Measurements from ENCODE around the gene NR6A1. TPM values are rescaled to one million over a fixed set of nuclear protein-coding genes. Genes with fewer than 3 reads are reported as not detected.

NR6A1 gene
- total and polyA plus RNA-seq, 2 experiments from 2014 or later: 0.16 TPM; not detected in 1

DNA sequence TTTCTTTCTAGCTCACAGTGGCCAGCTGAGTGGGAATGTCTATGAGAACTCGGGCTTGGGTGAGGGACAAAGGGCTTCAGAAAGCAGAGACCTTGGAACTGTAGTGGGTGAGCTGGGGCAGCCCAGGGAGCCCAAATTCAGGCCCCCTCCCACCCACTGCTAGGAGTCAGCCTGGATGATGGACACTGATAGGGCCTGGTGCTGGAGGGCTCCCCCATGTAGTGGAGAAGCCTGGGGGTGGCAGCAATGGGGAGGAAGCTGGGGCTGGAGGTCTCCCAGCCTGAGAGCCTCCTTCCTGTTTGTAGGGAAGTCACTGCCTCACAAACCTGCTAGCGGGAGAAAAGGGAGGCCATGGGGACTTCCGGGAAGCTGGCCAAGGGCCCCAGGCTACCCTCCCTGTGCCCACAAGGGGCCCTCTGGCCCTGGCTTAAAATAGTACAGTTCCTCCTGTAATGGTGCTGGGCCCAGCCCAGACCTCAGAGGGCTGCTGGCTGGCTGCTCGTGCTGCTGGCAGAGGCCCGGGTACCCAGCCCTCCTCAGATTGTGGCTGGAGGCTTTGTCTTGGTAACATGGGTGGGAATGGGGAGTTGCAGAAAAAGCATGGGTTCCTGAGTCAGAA, 257.6 kb downstream of the NR6A1 start:
- no peak overlapping the region for H3K4me2 ChIP-seq (ENCODE audit: unreplicated experiment)
- H3K9me3 ChIP-seq (ENCODE audit: low read depth): no peaks in the 10 kb centered on the region
- no peak overlapping the region for H3K4me3 ChIP-seq
- H3K36me3 ChIP-seq (ENCODE audit: low read depth): no peaks in the 10 kb centered on the region
- DNase-seq: no peak
- 57 to 60% methylated on average over 5 of the region's 5 CpGs for WGBS, 2 experiments (ENCODE audit: low coverage in 1 of 2, low lambda C conversion rate in 2 of 2, missing lambda C conversion rate in 2 of 2)
- H3K9ac ChIP-seq: no peak overlapping the region
- H3K27me3 ChIP-seq (replicated peaks; ENCODE audit: insufficient read depth): peaks cover 13% of the 10 kb centered on the region
- H3K27ac ChIP-seq: no peak overlapping the region
- H3F3A ChIP-seq (ENCODE audit: insufficient read depth): no peaks in the 10 kb centered on the region
- no peaks in the 10 kb centered on the region for H4K20me1 ChIP-seq (ENCODE audit: insufficient read depth)
- no peaks in the 10 kb centered on the region for H3K4me1 ChIP-seq (ENCODE audit: insufficient read depth)
- H2AFZ ChIP-seq: no peak overlapping the region
- in situ Hi-C loops (cut with MboI): no loop called here
- no peaks in the 10 kb centered on the region for H3K79me2 ChIP-seq (ENCODE audit: insufficient read depth)
- TF ChIP-seq EZH2 (IDR thresholded peaks at IDR 0.05; ENCODE audit: insufficient read depth, poor library complexity, severe bottlenecking) (no peak), EZH2phosphoT487 (IDR thresholded peaks at IDR 0.05; ENCODE audit: insufficient read depth, low read depth) (no peak)
- H3K9me2 ChIP-seq (ENCODE audit: insufficient read depth): no peaks in the 10 kb centered on the region

- no peak overlapping the region for H3K27ac ChIP-seq
- no peaks in the 10 kb centered on the region for H3K79me2 ChIP-seq (ENCODE audit: insufficient read depth)
- no peaks in the 10 kb centered on the region for H3K9me2 ChIP-seq (ENCODE audit: insufficient read depth)
- no peak overlapping the region for H2AFZ ChIP-seq
- H3K27me3 ChIP-seq (replicated peaks; ENCODE audit: insufficient read depth): peaks cover 9% of the 10 kb centered on the region
- no peaks in the 10 kb centered on the region for H3K36me3 ChIP-seq (ENCODE audit: low read depth)
- H4K20me1 ChIP-seq (ENCODE audit: insufficient read depth): no peaks in the 10 kb centered on the region
- no peaks in the 10 kb centered on the region for H3K4me1 ChIP-seq (ENCODE audit: insufficient read depth)
- no peaks in the 10 kb centered on the region for H3F3A ChIP-seq (ENCODE audit: insufficient read depth)
- H3K4me2 ChIP-seq (ENCODE audit: unreplicated experiment): no peak overlapping the region
- in situ Hi-C loops (cut with MboI): no loop called here
- TF ChIP-seq EZH2phosphoT487 (IDR thresholded peaks at IDR 0.05; ENCODE audit: insufficient read depth, low read depth) (no peak), EZH2 (IDR thresholded peaks at IDR 0.05; ENCODE audit: insufficient read depth, poor library complexity, severe bottlenecking) (no peak)
- WGBS, 2 experiments (ENCODE audit: low coverage in 1 of 2, low lambda C conversion rate in 2 of 2, missing lambda C conversion rate in 2 of 2): 82 to 86% methylated on average over 9 of the region's 9 CpGs
- no peak overlapping the region for H3K9ac ChIP-seq
- H3K4me3 ChIP-seq: no peak overlapping the region
- no peak for DNase-seq
- no peaks in the 10 kb centered on the region for H3K9me3 ChIP-seq (ENCODE audit: low read depth)
Observed at GRCh38 chr9:124512806-124513204, 258.3 kb downstream of the NR6A1 start.

DNA sequence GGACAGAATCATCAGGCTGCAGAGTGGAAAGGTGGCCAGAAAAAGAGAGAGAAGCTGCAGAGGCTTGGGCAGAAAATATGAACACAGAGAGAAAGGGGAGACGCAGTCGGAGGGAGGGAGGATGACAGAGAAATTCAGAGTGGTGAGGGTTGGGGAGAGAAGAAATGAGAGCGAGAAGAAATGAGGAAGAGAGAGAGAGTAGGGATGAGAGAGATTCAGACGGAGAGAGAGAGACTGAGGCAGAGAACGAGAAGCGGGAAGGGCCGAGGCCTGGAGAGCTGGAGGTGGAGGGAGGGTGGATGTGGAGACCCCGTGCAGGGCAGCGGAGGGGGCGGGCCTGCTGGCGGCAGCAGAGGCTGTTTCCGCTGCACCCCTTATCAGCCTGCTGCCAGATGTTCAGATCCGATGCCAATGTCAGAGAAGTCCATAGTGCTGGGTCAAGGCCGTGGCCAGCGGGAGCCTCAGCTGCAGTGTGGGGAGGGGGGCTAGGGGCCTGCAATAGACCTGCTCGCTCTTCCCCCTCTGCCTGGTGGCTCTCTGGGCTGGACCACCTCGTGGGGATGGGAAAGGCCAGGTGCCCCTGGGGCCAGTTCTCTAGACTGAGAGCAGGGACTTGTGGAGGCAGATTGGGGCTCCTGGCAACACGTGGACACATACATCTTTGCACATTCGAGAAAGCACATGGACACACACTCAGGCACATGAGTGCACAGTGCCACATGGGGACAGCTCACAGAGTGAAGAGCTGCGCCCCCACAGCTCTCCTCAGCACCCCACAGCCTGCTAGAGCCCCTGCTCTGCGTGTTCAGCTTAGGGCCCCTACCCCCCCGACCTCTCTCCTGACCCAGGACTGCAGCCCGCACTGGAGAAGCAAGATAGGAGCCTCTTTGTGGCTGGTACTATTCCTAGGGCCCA, 259.0 kb downstream of the NR6A1 start:
- H3K79me2 ChIP-seq (ENCODE audit: insufficient read depth): no peaks in the 10 kb centered on the region
- H3K9me3 ChIP-seq (ENCODE audit: low read depth): no peaks in the 10 kb centered on the region
- 65 to 79% methylated on average over 19 to 23 of the region's 23 CpGs for WGBS, 2 experiments (ENCODE audit: low coverage in 1 of 2, low lambda C conversion rate in 2 of 2, missing lambda C conversion rate in 2 of 2)
- H3K36me3 ChIP-seq (ENCODE audit: low read depth): no peaks in the 10 kb centered on the region
- H3K27ac ChIP-seq: no peak overlapping the region
- no peak overlapping the region for H3K4me2 ChIP-seq (ENCODE audit: unreplicated experiment)
- H3K9me2 ChIP-seq (ENCODE audit: insufficient read depth): no peaks in the 10 kb centered on the region
- no peaks in the 10 kb centered on the region for H3F3A ChIP-seq (ENCODE audit: insufficient read depth)
- H4K20me1 ChIP-seq (ENCODE audit: insufficient read depth): no peaks in the 10 kb centered on the region
- no peak for DNase-seq
- TF ChIP-seq EZH2 (IDR thresholded peaks at IDR 0.05; ENCODE audit: insufficient read depth, poor library complexity, severe bottlenecking): no peak
- TF ChIP-seq EZH2phosphoT487 (IDR thresholded peaks at IDR 0.05; ENCODE audit: insufficient read depth, low read depth): no peak
- in situ Hi-C loops (cut with MboI): no loop called here
- H3K9ac ChIP-seq: no peak overlapping the region
- no peak overlapping the region for H3K4me3 ChIP-seq
- peaks cover 9% of the 10 kb centered on the region for H3K27me3 ChIP-seq (replicated peaks; ENCODE audit: insufficient read depth)
- no peaks in the 10 kb centered on the region for H3K4me1 ChIP-seq (ENCODE audit: insufficient read depth)
- no peak overlapping the region for H2AFZ ChIP-seq

GRCh38 chr9:124511426-124511840, 259.7 kb downstream of the NR6A1 start:
- H4K20me1 ChIP-seq (ENCODE audit: insufficient read depth): no peaks in the 10 kb centered on the region
- H3K9ac ChIP-seq: no peak overlapping the region
- H3K79me2 ChIP-seq (ENCODE audit: insufficient read depth): no peaks in the 10 kb centered on the region
- H3K4me1 ChIP-seq (ENCODE audit: insufficient read depth): no peaks in the 10 kb centered on the region
- no peak overlapping the region for H3K4me3 ChIP-seq
- no peak overlapping the region for H3K4me2 ChIP-seq (ENCODE audit: unreplicated experiment)
- H3F3A ChIP-seq (ENCODE audit: insufficient read depth): no peaks in the 10 kb centered on the region
- H3K27me3 ChIP-seq (replicated peaks; ENCODE audit: insufficient read depth): peaks cover 5% of the 10 kb centered on the region
- WGBS, 2 experiments (ENCODE audit: low coverage in 1 of 2, low lambda C conversion rate in 2 of 2, missing lambda C conversion rate in 2 of 2): 70 to 73% methylated on average over 5 to 6 of the region's 6 CpGs
- H3K27ac ChIP-seq: no peak overlapping the region
- in situ Hi-C loops (cut with MboI): no loop called here
- no peak for DNase-seq
- H2AFZ ChIP-seq: no peak overlapping the region
- H3K9me3 ChIP-seq (ENCODE audit: low read depth): no peaks in the 10 kb centered on the region
- H3K36me3 ChIP-seq (ENCODE audit: low read depth): no peaks in the 10 kb centered on the region
- TF ChIP-seq EZH2phosphoT487 (IDR thresholded peaks at IDR 0.05; ENCODE audit: insufficient read depth, low read depth) (no peak), EZH2 (IDR thresholded peaks at IDR 0.05; ENCODE audit: insufficient read depth, poor library complexity, severe bottlenecking) (no peak)
- H3K9me2 ChIP-seq (ENCODE audit: insufficient read depth): no peaks in the 10 kb centered on the region
